Measurements from ENCODE around the gene PCNX1. TPM values are rescaled to one million over a fixed set of nuclear protein-coding genes. Genes with fewer than 3 reads are reported as not detected.

Gene PCNX1
- total and polyA plus RNA-seq, 9 of the 15 experiments (the other 6 are each of a cell fraction or from before 2014, with no cell fraction given): 0.30 to 4.5 (median 2.3) TPM

- TF ChIP-seq HINFP (tag; conservative IDR thresholded peaks at IDR 0.05; ENCODE audit: low read depth) (no peak), ZNF12 (CRISPR knock-in tag; IDR thresholded peaks at IDR 0.05) (no peak), JUN (IDR thresholded peaks at IDR 0.05; ENCODE audit: borderline replicate concordance, low read depth, low read length) (no peak), JUN (CRISPR knock-in tag; IDR thresholded peaks at IDR 0.05; ENCODE audit: borderline replicate concordance) (no peak), FOXM1 (IDR thresholded peaks at IDR 0.05; ENCODE audit: low read depth) (no peak), FOXM1 (CRISPR knock-in tag; IDR thresholded peaks at IDR 0.05; ENCODE audit: low read depth) (no peak), ID3 (CRISPR knock-in tag; IDR thresholded peaks at IDR 0.05) (no peak), ID3 (tag; IDR thresholded peaks at IDR 0.05) (no peak), CBX8 (IDR thresholded peaks at IDR 0.05; ENCODE audit: borderline replicate concordance, extremely low read depth, low read depth, low read length, poor library complexity, severe bottlenecking) (no peak)
Measured at GRCh38 chr14:70888681-70889175, 18.5 kb upstream of the PCNX1 start (continued).

GRCh38 chr14:70889555-70889954 is 17.7 kb upstream of the PCNX1 start:
- in situ Hi-C loops (cut with MboI): no loop called here
- ChIA-PET POLR2A (no interaction called here), CTCF (ENCODE audit: low intra/inter-chr PET ratio) (no interaction called here)
- Histone ChIP-seq H3K4me1 (replicated peaks in 1 of 2; ENCODE audit: control insufficient read depth in 2 of 2, insufficient read depth in 2 of 2, low read length in 2 of 2) (peaks cover 0 to 3% of the 10 kb centered on the region in 2 experiments; a peak in 3 of 5 replicates), H3K36me3 (ENCODE audit: control insufficient read depth, insufficient read depth, low read length) (no peaks in the 10 kb centered on the region), H3K9me1 (ENCODE audit: control insufficient read depth, insufficient read depth, low read length) (no peaks in the 10 kb centered on the region), H3K9me3 (replicated peaks; ENCODE audit: control insufficient read depth, insufficient read depth, low read depth, low read length) (no peaks in the 10 kb centered on the region), H4K20me1 (replicated peaks; ENCODE audit: control insufficient read depth, insufficient read depth, low read length) (no peaks in the 10 kb centered on the region; the same call in 1 of the 2 replicates), H3K27me3 (ENCODE audit: control insufficient read depth in 2 of 2, insufficient read depth in 2 of 2, low read length in 2 of 2) (peaks cover 0 to 2% of the 10 kb centered on the region in 2 experiments; a peak in 2 of 5 replicates), H3K79me2 (ENCODE audit: control insufficient read depth, insufficient read depth, low read length) (no peaks in the 10 kb centered on the region), H2AFZ (ENCODE audit: low read depth, low read length) (no peak overlapping the region), H3K4me2 (ENCODE audit: insufficient read depth, low read length) (no peak overlapping the region), H3K9ac (ENCODE audit: insufficient read depth in 1 of 2, low read depth in 2 of 2, low read length in 2 of 2) (no peak overlapping the region), H3K27ac (ENCODE audit: extremely low read depth, low read depth, low read length) (no peak overlapping the region), H3K4me3 (no peak overlapping the region)
- intact Hi-C loops (cut with micrococcal nuclease): no loop called here
- TF ChIP-seq TCF3 (CRISPR knock-in tag; IDR thresholded peaks at IDR 0.05) (no peak), SUPT5H (IDR thresholded peaks at IDR 0.05) (no peak), ZNF140 (CRISPR knock-in tag; IDR thresholded peaks at IDR 0.05) (no peak), NCOR1 (IDR thresholded peaks at IDR 0.05) (no peak), SRSF9 (IDR thresholded peaks at IDR 0.05; ENCODE audit: borderline replicate concordance, low read depth, low read length) (no peak), SNIP1 (IDR thresholded peaks at IDR 0.05; ENCODE audit: low read depth) (no peak), E2F4 (CRISPR knock-in tag; IDR thresholded peaks at IDR 0.05; ENCODE audit: low read depth) (no peak), ZNF184 (CRISPR knock-in tag; IDR thresholded peaks at IDR 0.05) (no peak)
- DNase-seq (ENCODE audit: extremely low read depth in 1 of 4, low spot score in 3 of 4): no peak
- WGBS (ENCODE audit: insufficient coverage, low coverage, missing lambda C conversion rate): 0% methylated on average over 4 of the region's 5 CpGs
- BruUV-seq (replicated peaks): no TSS peak
- ATAC-seq: no peak
- no peak for FAIRE-seq
